Measurements from ENCODE around the gene SLC25A33.

Gene SLC25A33

DNA sequence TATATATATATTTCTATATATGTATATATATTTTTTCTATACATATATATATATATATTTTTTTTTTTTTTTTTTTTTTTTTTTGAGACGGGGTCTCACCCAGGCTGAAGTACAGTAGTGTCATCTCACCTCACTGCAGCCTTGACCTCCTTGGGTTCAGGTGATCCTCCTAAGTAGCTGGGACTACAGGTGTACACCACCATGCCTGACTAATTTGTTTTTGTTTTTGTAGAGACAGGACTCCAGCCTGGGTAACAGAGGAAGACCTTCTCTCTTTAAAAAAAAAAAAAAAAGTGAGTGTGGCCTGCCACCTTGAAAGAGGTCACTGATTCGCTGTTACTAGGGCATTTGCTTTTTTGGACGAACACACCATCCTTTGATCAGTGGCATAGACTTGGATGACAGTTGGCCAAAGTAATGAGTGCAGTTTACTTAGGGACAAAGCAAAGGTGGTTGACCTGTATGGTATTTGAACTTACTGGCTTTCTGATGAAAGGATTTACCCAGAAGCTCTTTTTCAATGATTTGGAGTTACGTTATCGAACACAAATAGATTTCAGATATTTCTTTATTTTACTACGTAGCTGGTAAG, 10.8 kb downstream of the SLC25A33 start:
- no peak overlapping the region for H3K27ac ChIP-seq
- peaks cover 11% of the 10 kb centered on the region for H3K36me3 ChIP-seq
- TF ChIP-seq, protein P1, sequence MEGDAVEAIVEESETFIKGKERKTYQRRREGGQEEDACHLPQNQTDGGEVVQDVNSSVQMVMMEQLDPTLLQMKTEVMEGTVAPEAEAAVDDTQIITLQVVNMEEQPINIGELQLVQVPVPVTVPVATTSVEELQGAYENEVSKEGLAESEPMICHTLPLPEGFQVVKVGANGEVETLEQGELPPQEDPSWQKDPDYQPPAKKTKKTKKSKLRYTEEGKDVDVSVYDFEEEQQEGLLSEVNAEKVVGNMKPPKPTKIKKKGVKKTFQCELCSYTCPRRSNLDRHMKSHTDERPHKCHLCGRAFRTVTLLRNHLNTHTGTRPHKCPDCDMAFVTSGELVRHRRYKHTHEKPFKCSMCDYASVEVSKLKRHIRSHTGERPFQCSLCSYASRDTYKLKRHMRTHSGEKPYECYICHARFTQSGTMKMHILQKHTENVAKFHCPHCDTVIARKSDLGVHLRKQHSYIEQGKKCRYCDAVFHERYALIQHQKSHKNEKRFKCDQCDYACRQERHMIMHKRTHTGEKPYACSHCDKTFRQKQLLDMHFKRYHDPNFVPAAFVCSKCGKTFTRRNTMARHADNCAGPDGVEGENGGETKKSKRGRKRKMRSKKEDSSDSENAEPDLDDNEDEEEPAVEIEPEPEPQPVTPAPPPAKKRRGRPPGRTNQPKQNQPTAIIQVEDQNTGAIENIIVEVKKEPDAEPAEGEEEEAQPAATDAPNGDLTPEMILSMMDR (IDR thresholded peaks at IDR 0.05; ENCODE audit: low read depth, low read length): no peak
- no peaks in the 10 kb centered on the region for H3K9me3 ChIP-seq (ENCODE audit: severe bottlenecking)
- H3K4me3 ChIP-seq (ENCODE audit: low read depth, low read length): no peak overlapping the region
- DNase-seq: no peak
- H3K27me3 ChIP-seq (ENCODE audit: insufficient read depth, low read depth, severe bottlenecking): no peaks in the 10 kb centered on the region

DNA sequence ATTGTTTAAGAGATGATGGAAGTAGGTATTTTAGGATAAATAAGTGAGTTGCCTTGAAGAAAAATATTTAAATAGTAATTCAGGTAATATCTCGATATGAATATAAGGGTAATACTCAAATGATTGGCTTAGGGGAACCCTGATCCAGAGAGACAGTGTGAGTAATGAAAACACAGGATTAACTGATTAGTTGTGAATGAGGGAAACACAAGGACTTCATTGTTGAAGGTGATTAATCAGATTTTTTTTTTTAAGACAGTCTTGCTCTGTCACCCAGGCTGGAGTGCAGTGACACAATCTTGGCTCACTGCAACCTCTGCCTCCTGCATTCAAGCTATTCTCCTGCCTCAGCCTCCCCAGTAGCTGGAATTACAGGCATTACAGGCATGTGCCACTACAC, 12.7 kb downstream of the SLC25A33 start:
- Histone ChIP-seq H3K27me3 (ENCODE audit: insufficient read depth, low read depth, severe bottlenecking) (no peaks in the 10 kb centered on the region), H3K36me3 (peaks cover 30% of the 10 kb centered on the region), H3K27ac (no peak overlapping the region; the same call in 1 of the 2 replicates), H3K9me3 (ENCODE audit: severe bottlenecking) (no peaks in the 10 kb centered on the region), H3K4me3 (ENCODE audit: low read depth, low read length) (no peak overlapping the region)
- DNase-seq: no peak
- TF ChIP-seq, protein P1 (IDR thresholded peaks at IDR 0.05; ENCODE audit: low read depth, low read length): no peak

DNA sequence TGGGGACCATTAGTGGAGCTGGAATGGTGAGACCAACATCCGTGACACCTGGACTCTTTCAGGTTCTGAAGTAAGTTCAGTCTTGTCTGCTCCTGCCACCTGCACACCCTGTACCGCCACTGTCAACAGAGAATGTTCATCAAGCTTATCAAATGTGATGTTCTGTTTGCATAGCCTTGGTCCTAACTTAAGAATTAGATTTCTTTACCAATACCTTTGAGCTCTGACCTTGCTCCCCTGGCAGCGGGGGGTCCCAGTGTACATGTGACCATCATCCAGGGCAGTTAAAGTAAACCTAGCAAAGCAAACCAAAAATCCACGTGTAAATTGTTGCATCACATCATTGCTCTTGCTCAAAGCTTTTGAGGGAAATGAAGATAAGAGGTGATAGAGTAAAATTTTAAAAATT, 14.5 kb downstream of the SLC25A33 start:
- H3K36me3 ChIP-seq: peaks cover 35% of the 10 kb centered on the region
- no peaks in the 10 kb centered on the region for H3K9me3 ChIP-seq (ENCODE audit: severe bottlenecking)
- no peak overlapping the region for H3K27ac ChIP-seq
- no peaks in the 10 kb centered on the region for H3K27me3 ChIP-seq (ENCODE audit: insufficient read depth, low read depth, severe bottlenecking)
- no peak overlapping the region for H3K4me3 ChIP-seq (ENCODE audit: low read depth, low read length)
- TF ChIP-seq, protein P1 (IDR thresholded peaks at IDR 0.05; ENCODE audit: low read depth, low read length): no peak
- no peak for DNase-seq

DNA sequence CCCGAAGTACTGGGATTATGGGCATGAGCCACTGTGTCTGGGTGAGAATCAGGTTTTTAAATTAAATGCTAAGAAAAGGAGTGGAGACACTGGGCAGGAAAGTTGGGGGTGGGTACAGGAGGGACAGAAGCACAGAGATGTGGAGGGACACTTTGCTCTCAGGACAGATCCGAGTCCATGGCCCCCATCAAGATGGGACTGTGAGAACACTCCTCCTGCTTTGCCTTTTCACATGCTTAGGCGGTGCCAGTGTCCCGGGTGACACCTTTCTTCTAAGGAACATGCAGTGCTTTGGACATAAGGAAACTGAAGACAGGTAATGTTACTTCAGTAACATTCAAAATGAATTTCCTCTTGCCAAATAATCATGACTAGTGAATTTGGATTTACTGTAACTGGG, 16.7 kb downstream of the SLC25A33 start:
- H3K27ac ChIP-seq: no peak overlapping the region

DNA sequence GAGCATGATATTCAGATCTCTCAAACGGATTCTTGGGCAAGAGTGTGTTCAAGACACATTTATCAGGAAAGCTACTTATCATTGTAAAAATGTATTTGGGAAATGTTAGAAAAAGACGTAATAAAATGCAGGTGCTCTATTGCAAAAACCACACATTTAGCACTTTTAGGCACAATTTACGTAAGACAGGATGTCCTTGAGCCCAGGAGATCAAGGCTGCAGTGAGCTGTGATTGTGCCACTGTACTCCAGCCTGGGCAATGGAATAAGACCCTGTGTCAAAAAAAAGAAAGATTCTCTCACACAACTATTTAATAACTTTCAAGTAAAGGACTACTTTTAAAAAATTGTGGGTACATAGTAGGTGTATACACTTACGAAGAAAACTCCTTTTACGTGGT, 18.4 kb downstream of the SLC25A33 start:
- Histone ChIP-seq H3K9me3 (ENCODE audit: severe bottlenecking) (no peaks in the 10 kb centered on the region), H3K36me3 (peaks cover 35% of the 10 kb centered on the region), H3K27me3 (ENCODE audit: insufficient read depth, low read depth, severe bottlenecking) (no peaks in the 10 kb centered on the region), H3K27ac (no peak overlapping the region), H3K4me3 (ENCODE audit: low read depth, low read length) (no peak overlapping the region)
- TF ChIP-seq, protein P1 (IDR thresholded peaks at IDR 0.05; ENCODE audit: low read depth, low read length): no peak
- no peak for DNase-seq

More for the DNA sequence above, 16.7 kb downstream of the SLC25A33 start:
- TF ChIP-seq, protein P1 (IDR thresholded peaks at IDR 0.05; ENCODE audit: low read depth, low read length): no peak
- Histone ChIP-seq H3K4me3 (ENCODE audit: low read depth, low read length) (no peak overlapping the region), H3K36me3 (peaks cover 35% of the 10 kb centered on the region), H3K9me3 (ENCODE audit: severe bottlenecking) (no peaks in the 10 kb centered on the region), H3K27me3 (ENCODE audit: insufficient read depth, low read depth, severe bottlenecking) (no peaks in the 10 kb centered on the region)
- no peak for DNase-seq

All from WERI-Rb-1 (cell line).